ENCODE data around the gene WLS. TPM values are rescaled to one million over a fixed set of nuclear protein-coding genes. Genes with fewer than 3 reads are reported as not detected.

WLS gene
- total RNA-seq, 1 donor from 2014 or later, result 1.5 TPM

DNA sequence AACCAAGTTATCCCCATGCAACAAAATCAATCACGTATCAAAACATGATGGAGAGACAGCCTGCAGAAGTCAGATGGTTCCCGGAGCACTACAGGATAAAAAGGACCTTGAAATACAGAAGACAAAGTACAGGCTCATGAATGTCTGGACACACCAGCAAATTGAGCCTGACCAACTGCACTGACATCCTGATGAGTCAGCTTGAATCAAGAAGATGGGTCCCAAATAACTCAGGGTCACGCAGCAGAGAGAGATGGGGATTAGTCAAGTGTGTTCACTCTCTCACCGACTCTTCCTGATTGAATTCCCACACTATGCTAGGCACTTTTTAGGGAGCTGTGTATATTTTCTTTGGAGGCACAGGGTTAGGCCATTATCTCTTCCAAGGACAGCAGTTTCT, 110.8 kb downstream of the WLS start:
- DNase-seq, result no peak
- no peak overlapping the region for H3K4me3 Mint-ChIP-seq (ENCODE audit: unreplicated experiment)
- H3K4me1 Mint-ChIP-seq (ENCODE audit: low read depth, unreplicated experiment), result peaks cover 2% of the 10 kb centered on the region
- no peak overlapping the region for H3K27ac Mint-ChIP-seq (ENCODE audit: unreplicated experiment)
- no peaks in the 10 kb centered on the region for H3K9me3 Mint-ChIP-seq (ENCODE audit: unreplicated experiment)
- H3K36me3 Mint-ChIP-seq (ENCODE audit: unreplicated experiment), result no peaks in the 10 kb centered on the region
- no peaks in the 10 kb centered on the region for H3K27me3 Mint-ChIP-seq (ENCODE audit: unreplicated experiment)
- TF ChIP-seq, protein P1, sequence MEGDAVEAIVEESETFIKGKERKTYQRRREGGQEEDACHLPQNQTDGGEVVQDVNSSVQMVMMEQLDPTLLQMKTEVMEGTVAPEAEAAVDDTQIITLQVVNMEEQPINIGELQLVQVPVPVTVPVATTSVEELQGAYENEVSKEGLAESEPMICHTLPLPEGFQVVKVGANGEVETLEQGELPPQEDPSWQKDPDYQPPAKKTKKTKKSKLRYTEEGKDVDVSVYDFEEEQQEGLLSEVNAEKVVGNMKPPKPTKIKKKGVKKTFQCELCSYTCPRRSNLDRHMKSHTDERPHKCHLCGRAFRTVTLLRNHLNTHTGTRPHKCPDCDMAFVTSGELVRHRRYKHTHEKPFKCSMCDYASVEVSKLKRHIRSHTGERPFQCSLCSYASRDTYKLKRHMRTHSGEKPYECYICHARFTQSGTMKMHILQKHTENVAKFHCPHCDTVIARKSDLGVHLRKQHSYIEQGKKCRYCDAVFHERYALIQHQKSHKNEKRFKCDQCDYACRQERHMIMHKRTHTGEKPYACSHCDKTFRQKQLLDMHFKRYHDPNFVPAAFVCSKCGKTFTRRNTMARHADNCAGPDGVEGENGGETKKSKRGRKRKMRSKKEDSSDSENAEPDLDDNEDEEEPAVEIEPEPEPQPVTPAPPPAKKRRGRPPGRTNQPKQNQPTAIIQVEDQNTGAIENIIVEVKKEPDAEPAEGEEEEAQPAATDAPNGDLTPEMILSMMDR (IDR thresholded peaks at IDR 0.05; ENCODE audit: partially characterized antibody, unreplicated experiment), result no peak

DNA sequence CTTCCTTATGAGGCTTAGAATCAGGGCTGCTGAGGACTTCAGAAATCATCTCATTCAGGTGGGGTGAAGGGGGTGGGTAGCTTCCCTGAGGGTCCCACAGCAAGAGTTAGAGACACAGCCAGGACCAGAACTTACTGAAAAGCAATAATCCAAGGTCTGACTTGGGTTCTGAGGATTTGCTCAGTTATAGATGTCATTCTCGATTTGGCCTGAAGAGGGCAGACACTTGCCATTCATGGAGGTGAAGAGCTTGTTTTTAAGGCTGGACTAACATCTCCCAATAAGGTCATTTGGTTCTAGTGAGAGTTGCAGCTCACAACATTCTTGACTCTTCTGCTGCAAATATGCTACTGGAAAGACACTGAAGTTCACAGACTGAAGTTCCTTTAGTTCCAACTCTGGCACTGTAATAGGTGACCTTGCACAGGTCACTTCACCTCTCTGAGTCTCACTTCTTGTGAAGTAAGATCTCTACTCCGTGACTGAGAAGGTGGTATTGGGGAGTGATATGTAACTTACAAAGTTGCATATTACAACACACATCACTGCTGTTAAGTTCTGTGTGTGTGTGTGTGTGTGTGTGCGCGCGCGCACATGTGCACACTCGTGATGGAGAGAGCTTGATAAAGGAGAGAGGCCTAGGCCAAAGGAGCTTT, 112.1 kb downstream of the WLS start:
- Mint-ChIP-seq H3K27ac (ENCODE audit: unreplicated experiment) (no peak overlapping the region), H3K27me3 (ENCODE audit: unreplicated experiment) (no peaks in the 10 kb centered on the region), H3K4me1 (ENCODE audit: low read depth, unreplicated experiment) (peaks cover 2% of the 10 kb centered on the region), H3K9me3 (ENCODE audit: unreplicated experiment) (no peaks in the 10 kb centered on the region), H3K4me3 (ENCODE audit: unreplicated experiment) (no peak overlapping the region), H3K36me3 (ENCODE audit: unreplicated experiment) (no peaks in the 10 kb centered on the region)
- TF ChIP-seq, protein P1 (IDR thresholded peaks at IDR 0.05; ENCODE audit: partially characterized antibody, unreplicated experiment), result peak; percentile 87
- peak; percentile 25 for DNase-seq

DNA sequence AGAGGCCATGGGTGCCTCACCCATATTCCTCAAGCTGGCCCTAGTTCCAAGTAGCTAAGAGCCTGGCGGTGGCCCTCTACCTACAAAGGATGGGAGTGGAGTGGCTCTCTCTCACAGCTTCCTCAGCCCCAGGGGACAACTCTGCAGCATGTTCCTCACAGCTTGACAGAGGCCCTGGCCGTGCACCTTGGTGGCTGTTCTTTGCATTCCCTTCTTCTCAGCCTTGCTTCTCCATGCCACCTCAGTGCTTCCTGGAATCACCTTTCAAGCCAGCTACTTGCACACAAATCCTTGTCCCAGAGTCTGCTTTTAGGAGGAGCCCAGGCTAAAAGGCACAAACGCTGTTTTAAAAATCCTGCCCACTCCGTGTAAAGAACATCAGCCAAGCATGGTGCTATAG, 112.9 kb downstream of the WLS start:
- TF ChIP-seq, protein P1 (IDR thresholded peaks at IDR 0.05; ENCODE audit: partially characterized antibody, unreplicated experiment), result no peak
- no peak for DNase-seq
- Mint-ChIP-seq H3K36me3 (ENCODE audit: unreplicated experiment) (no peaks in the 10 kb centered on the region), H3K4me1 (ENCODE audit: low read depth, unreplicated experiment) (peaks cover 2% of the 10 kb centered on the region), H3K4me3 (ENCODE audit: unreplicated experiment) (no peak overlapping the region), H3K27me3 (ENCODE audit: unreplicated experiment) (no peaks in the 10 kb centered on the region), H3K27ac (ENCODE audit: unreplicated experiment) (no peak overlapping the region), H3K9me3 (ENCODE audit: unreplicated experiment) (no peaks in the 10 kb centered on the region)

DNA sequence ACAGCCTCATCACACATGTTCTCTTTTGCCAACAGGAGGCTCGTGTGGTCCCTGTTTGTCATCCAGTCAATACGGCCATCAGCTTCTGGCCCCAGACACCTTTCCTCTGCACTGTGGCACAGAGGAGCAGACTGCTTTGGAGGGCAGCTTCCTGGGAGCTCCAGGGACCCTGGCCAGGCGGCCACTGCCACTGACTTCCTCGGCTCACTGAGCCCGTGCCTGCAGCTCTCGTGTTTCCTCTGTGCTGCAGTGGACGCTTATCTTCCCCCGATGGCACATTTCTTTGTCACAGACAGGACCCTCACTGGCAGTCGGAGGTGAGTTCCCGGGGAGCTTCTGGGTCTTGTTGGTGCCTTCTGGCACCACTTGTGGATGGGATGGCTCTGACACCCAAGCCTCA, 114.9 kb downstream of the WLS start:
- Mint-ChIP-seq H3K36me3 (ENCODE audit: unreplicated experiment) (no peaks in the 10 kb centered on the region), H3K9me3 (ENCODE audit: unreplicated experiment) (no peaks in the 10 kb centered on the region), H3K4me3 (ENCODE audit: unreplicated experiment) (no peak overlapping the region), H3K27me3 (ENCODE audit: unreplicated experiment) (no peaks in the 10 kb centered on the region), H3K27ac (ENCODE audit: unreplicated experiment) (no peak overlapping the region), H3K4me1 (ENCODE audit: low read depth, unreplicated experiment) (peaks cover 2% of the 10 kb centered on the region)
- peak; percentile 22 for DNase-seq
- TF ChIP-seq, protein P1 (IDR thresholded peaks at IDR 0.05; ENCODE audit: partially characterized antibody, unreplicated experiment), result no peak

DNA sequence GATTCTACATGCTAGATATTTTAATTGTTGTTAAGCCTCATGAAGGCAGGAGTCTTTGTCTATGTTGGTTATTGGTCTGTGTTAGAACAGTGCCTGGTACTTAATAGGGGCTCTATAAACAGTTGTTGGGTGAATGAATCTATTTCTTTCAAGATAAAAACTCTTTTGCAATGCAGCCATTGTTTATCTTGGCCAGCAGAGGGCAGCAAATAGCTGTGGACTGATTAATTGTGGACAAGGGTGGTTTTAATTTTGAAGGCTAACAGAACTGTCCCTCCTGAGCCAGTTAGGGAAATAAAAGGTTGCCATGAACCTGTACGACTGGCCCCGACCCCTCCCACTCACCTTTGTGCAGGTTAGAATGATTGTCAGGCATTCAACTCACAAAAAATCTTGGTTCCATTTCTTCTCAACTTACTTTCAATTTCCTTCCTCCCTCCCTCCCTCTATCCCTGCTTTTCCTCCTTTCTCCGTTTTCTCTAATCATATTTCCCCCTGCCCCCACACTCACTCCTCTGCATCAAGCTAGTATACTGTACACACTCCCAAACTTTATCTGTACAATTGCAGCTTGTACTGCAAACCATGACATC, 115.6 kb downstream of the WLS start:
- peaks cover 2% of the 10 kb centered on the region for H3K4me1 Mint-ChIP-seq (ENCODE audit: low read depth, unreplicated experiment)
- no peaks in the 10 kb centered on the region for H3K9me3 Mint-ChIP-seq (ENCODE audit: unreplicated experiment)
- no peaks in the 10 kb centered on the region for H3K27me3 Mint-ChIP-seq (ENCODE audit: unreplicated experiment)
- no peaks in the 10 kb centered on the region for H3K36me3 Mint-ChIP-seq (ENCODE audit: unreplicated experiment)
- peak; percentile 69 for DNase-seq
- no peak overlapping the region for H3K4me3 Mint-ChIP-seq (ENCODE audit: unreplicated experiment)
- TF ChIP-seq, protein P1 (IDR thresholded peaks at IDR 0.05; ENCODE audit: partially characterized antibody, unreplicated experiment), result peak; percentile 92
- H3K27ac Mint-ChIP-seq (ENCODE audit: unreplicated experiment), result no peak overlapping the region
